ENCODE results near the gene P2RX5. TPM values are rescaled to one million over a fixed set of nuclear protein-coding genes. Genes with fewer than 3 reads are reported as not detected.

Gene P2RX5
- total RNA-seq, 1 experiment from 2014 or later: 14.9 TPM

GRCh38 chr17:3724378-3725077 lies 28.6 kb upstream of the P2RX5 start:
- intact Hi-C loops (cut with micrococcal nuclease; ENCODE audit: unreplicated experiment): no loop called here
- in situ Hi-C loops (cut with HindIII; ENCODE audit: low pct_unique_long_range_greater_than_20kb, low sequenced_read_pairs): no loop called here
- peak overlapping the region; percentile 86 for H3K27ac ChIP-seq (ENCODE audit: low read length)
- BruUV-seq (replicated peaks): no TSS peak
- no peak for TF ChIP-seq CTCF (IDR thresholded peaks at IDR 0.05)
- no peak for TF ChIP-seq SIN3A (IDR thresholded peaks at IDR 0.05; ENCODE audit: borderline replicate concordance, insufficient read depth, low read depth, low read length)
- TF ChIP-seq REST (IDR thresholded peaks at IDR 0.05; ENCODE audit: insufficient read depth in 1 of 2, low read depth in 2 of 2, low read length in 1 of 2): no peak
- TF ChIP-seq POLR2AphosphoS5 (IDR thresholded peaks at IDR 0.05; ENCODE audit: low read depth, low read length): no peak
- no peak for TF ChIP-seq TCF7L2 (IDR thresholded peaks at IDR 0.05; ENCODE audit: low read depth, low read length)
- ChIA-PET POLR2A (no interaction called here), CTCF (interaction anchor here (1.2 kb wide), 1 partner anchor 14 kb away, joined by 6 read pairs; no protein-coding TSS in a partner anchor)
- no peak for DNase-seq (ENCODE audit: low read depth, low spot score)
- H3K9me3 ChIP-seq (ENCODE audit: control insufficient read depth, insufficient read depth, low read depth, low read length): no peaks in the 10 kb centered on the region
- peaks cover 13% of the 10 kb centered on the region for H3K4me1 ChIP-seq (ENCODE audit: control insufficient read depth, insufficient read depth, low read length)
- H3K36me3 ChIP-seq (ENCODE audit: control insufficient read depth, insufficient read depth, low read length): peaks cover 11% of the 10 kb centered on the region
- no peaks in the 10 kb centered on the region for H3K27me3 ChIP-seq (ENCODE audit: control insufficient read depth, insufficient read depth, low read length)
- no peak for ATAC-seq
- H3K4me3 ChIP-seq (ENCODE audit: low read depth in 2 of 2, low read length in 2 of 2): peak overlapping the region; percentile 90 to 96

DNA sequence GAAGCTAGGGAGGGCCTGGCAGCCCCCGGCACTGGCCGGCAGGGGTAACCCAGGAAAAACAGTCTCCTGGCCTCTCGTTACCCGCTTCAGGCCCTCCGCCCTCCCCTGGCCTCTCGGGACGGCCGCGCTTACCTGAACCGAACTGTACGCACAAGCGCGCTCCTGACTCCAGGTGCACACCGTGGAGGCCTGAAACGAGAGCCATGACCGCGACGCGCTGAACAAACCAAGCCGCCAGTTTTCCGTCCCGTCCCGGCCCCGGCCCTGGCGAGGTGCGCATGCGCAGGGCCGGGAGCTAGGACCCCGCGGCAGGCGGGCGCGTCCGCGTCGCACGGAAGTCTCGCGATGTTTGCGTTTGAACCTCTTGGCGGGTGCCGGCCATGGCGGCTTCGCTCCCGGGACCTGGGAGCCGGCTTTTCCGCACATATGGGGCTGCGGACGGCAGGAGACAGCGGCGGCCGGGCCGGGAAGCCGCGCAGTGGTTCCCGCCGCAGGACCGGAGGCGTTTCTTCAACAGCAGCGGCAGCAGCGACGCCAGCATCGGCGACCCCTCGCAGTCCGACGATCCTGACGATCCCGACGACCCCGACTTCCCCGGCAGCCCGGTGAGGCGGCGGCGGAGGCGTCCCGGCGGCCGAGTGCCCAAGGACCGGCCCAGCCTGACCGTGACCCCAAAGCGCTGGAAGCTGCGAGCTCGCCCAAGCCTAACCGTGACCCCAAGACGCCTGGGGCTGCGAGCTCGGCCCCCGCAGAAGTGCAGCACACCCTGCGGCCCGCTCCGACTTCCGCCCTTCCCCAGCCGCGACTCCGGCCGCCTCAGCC lies 27.8 kb upstream of the P2RX5 start, which contains the start of gene HASPIN:
HASPIN (plus strand) TSS at position 348 of the 822 bp plus-strand sequence; CDS start at position 381, 33 bp downstream.
- intact Hi-C loops (cut with micrococcal nuclease; ENCODE audit: unreplicated experiment): no loop called here
- H3K36me3 ChIP-seq (ENCODE audit: control insufficient read depth, insufficient read depth, low read length): peaks cover 11% of the 10 kb centered on the region
- TF ChIP-seq TCF7L2 (IDR thresholded peaks at IDR 0.05; ENCODE audit: low read depth, low read length) (no peak), CTCF (IDR thresholded peaks at IDR 0.05) (no peak), SIN3A (IDR thresholded peaks at IDR 0.05; ENCODE audit: borderline replicate concordance, insufficient read depth, low read depth, low read length) (peak; percentile 98; the same call in 1 of the 2 replicates), POLR2AphosphoS5 (IDR thresholded peaks at IDR 0.05; ENCODE audit: low read depth, low read length) (peak; percentile 83), REST (IDR thresholded peaks at IDR 0.05; ENCODE audit: insufficient read depth in 1 of 2, low read depth in 2 of 2, low read length in 1 of 2) (peak in 1 of 2 experiments; percentile 57; a peak in 1 of 4 replicates)
- H3K27me3 ChIP-seq (ENCODE audit: control insufficient read depth, insufficient read depth, low read length): no peaks in the 10 kb centered on the region
- peaks cover 13% of the 10 kb centered on the region for H3K4me1 ChIP-seq (ENCODE audit: control insufficient read depth, insufficient read depth, low read length)
- no peak for DNase-seq (ENCODE audit: low read depth, low spot score)
- H3K9me3 ChIP-seq (ENCODE audit: control insufficient read depth, insufficient read depth, low read depth, low read length): no peaks in the 10 kb centered on the region
- ChIA-PET POLR2A (no interaction called here), CTCF (interaction anchor here (1.2 kb wide), 1 partner anchor 14 kb away, joined by 6 read pairs; no protein-coding TSS in a partner anchor)
- H3K4me3 ChIP-seq (ENCODE audit: low read depth in 2 of 2, low read length in 2 of 2): peak within 1 kb of the TSS; percentile 90 to 96
- in situ Hi-C loops (cut with HindIII; ENCODE audit: low pct_unique_long_range_greater_than_20kb, low sequenced_read_pairs): no loop called here
- H3K27ac ChIP-seq (ENCODE audit: low read length): peak within 1 kb of the TSS; percentile 90
- peak; percentile 97 for ATAC-seq
- no TSS peak for BruUV-seq (replicated peaks)

Measured in Panc1 (cell line).